GM23338 (cell line): Measurements from ENCODE around the gene KCNJ6. TPM values are rescaled to one million over a fixed set of nuclear protein-coding genes. Genes with fewer than 3 reads are reported as not detected.

ENCODE experiments used
- ATAC-seq: fragments of 200-7000 bp; cut with Tn5 transposase; 3 replicates; pipeline ENCODE4 v1.9.1; 2020
- DNase-seq: peaks from one replicate; pipeline ENCODE4 v3.0.0-alpha.2; 2015; ENCODE audit warnings: low spot score
- H2AFZ ChIP-seq: fragments of 200-600 bp; sonication (generic); 2 replicates; pipeline ENCODE4 v1.8.0; 2016; ENCODE audit warnings: antibody characterized with exemption, mild to moderate bottlenecking, moderate library complexity
- H3F3A ChIP-seq: fragments of 200-600 bp; sonication (generic); replicated peaks from 2 replicates; pipeline ENCODE4 v1.8.0; 2017; ENCODE audit warnings: antibody characterized with exemption, mixed run types, low read depth
- H3K27ac ChIP-seq: fragments of 200-600 bp; sonication (generic); 2 replicates; pipeline ENCODE4 v1.6.1; 2016; ENCODE audit warnings: low read depth
- H3K27me3 ChIP-seq: fragments of 200-600 bp; sonication (generic); 2 replicates; pipeline ENCODE4 v1.8.0; 2016; ENCODE audit warnings: mild to moderate bottlenecking, mixed run types, moderate library complexity; ENCODE audit not compliant: insufficient read depth
- H3K36me3 ChIP-seq: fragments of 200-600 bp; sonication (generic); 2 replicates; pipeline ENCODE4 v1.8.0; 2016; ENCODE audit warnings: mild to moderate bottlenecking; ENCODE audit not compliant: insufficient read depth
- H3K4me1 ChIP-seq: fragments of 200-600 bp; sonication (generic); 2 replicates; pipeline ENCODE4 v1.8.0; 2016; ENCODE audit warnings: mild to moderate bottlenecking, moderate library complexity; ENCODE audit not compliant: insufficient read depth
- H3K4me2 ChIP-seq: fragments of 200-600 bp; sonication (generic); 2 replicates; pipeline ENCODE4 v1.7.1; 2017; ENCODE audit warnings: mixed run types
- H3K4me3 ChIP-seq: fragments of 200-600 bp; sonication (generic); 2 replicates; pipeline ENCODE4 v1.6.1; 2016; ENCODE audit warnings: mixed run types
- H3K79me2 ChIP-seq: fragments of 200-600 bp; sonication (generic); replicated peaks from 2 replicates; pipeline ENCODE4 v1.8.0; 2017; ENCODE audit warnings: mild to moderate bottlenecking; ENCODE audit not compliant: insufficient read depth
- H3K9me2 ChIP-seq: fragments of 200-600 bp; sonication (generic); 2 replicates; pipeline ENCODE4 v1.8.0; 2017; ENCODE audit not compliant: insufficient read depth
- H4K20me1 ChIP-seq: fragments of 200-600 bp; sonication (generic); replicated peaks from 2 replicates; pipeline ENCODE4 v1.8.0; 2017; ENCODE audit warnings: mild to moderate bottlenecking; ENCODE audit not compliant: insufficient read depth
- H3K27ac Mint-ChIP-seq: 2 replicates; pipeline ENCODE4 v1.8.0; 2020; ENCODE audit warnings: inconsistent platforms, mild to moderate bottlenecking, moderate library complexity, mixed read lengths
- H3K27me3 Mint-ChIP-seq: 3 replicates; pipeline ENCODE4 v1.8.0; 2022; ENCODE audit warnings: low read depth, mild to moderate bottlenecking, moderate library complexity, mixed read lengths, inconsistent platforms; ENCODE audit not compliant: insufficient read depth, poor library complexity
- H3K36me3 Mint-ChIP-seq: 3 replicates; pipeline ENCODE4 v1.8.0; 2021; ENCODE audit warnings: low read depth, mild to moderate bottlenecking, inconsistent platforms, moderate library complexity, mixed read lengths
- H3K4me1 Mint-ChIP-seq: 3 replicates; pipeline ENCODE4 v1.8.0; 2020; ENCODE audit warnings: mild to moderate bottlenecking, inconsistent platforms, mixed read lengths
- H3K4me3 Mint-ChIP-seq: 3 replicates; pipeline ENCODE4 v1.8.0; 2021; ENCODE audit warnings: moderate library complexity, mild to moderate bottlenecking, inconsistent platforms, mixed read lengths
- H3K9me3 Mint-ChIP-seq: 3 replicates; pipeline ENCODE4 v1.8.0; 2020; ENCODE audit warnings: moderate library complexity, mild to moderate bottlenecking, inconsistent platforms, mixed read lengths
- CREB1 ChIP-seq: fragments of 250-450 bp; sonication (Bioruptor Pico); IDR thresholded peaks from 2 replicates; pipeline ENCODE4 v1.5.0; 2020; ENCODE audit warnings: low read depth, mild to moderate bottlenecking, moderate library complexity
- CTCF ChIP-seq, 2 experiments: fragments of 200-600 bp in 1 of 2; sonication (generic) in 1 of 2; conservative IDR thresholded peaks; 2 replicates each; pipeline versions ENCODE4 v1.5.1 to v1.6.1; 2016 to 2017; ENCODE audit warnings: antibody characterized with exemption in 2 of 2, low read depth in 2 of 2, mild to moderate bottlenecking in 2 of 2, moderate library complexity in 1 of 2
- ETS1 ChIP-seq: IDR thresholded peaks from 2 replicates; pipeline ENCODE4 v1.6.1; 2016; ENCODE audit warnings: antibody characterized with exemption
- EZH2 ChIP-seq: fragments of 200-600 bp; sonication (generic); IDR thresholded peaks from one replicate; pipeline ENCODE4 v1.8.0; 2017; ENCODE audit warnings: antibody characterized with exemption, mild to moderate bottlenecking, low read depth; ENCODE audit not compliant: unreplicated experiment
- EZH2phosphoT487 ChIP-seq: fragments of 200-600 bp; sonication (generic); IDR thresholded peaks from one replicate; pipeline ENCODE4 v1.8.1; 2018; ENCODE audit warnings: antibody characterized with exemption; ENCODE audit not compliant: unreplicated experiment
- JUNB ChIP-seq: IDR thresholded peaks from one replicate; pipeline ENCODE4 v1.6.1; 2016; ENCODE audit warnings: antibody characterized with exemption; ENCODE audit not compliant: unreplicated experiment
- POLR2AphosphoS5 ChIP-seq: IDR thresholded peaks from 2 replicates; pipeline ENCODE4 v1.6.1; 2016; ENCODE audit warnings: antibody characterized with exemption, low read depth
- REST ChIP-seq: IDR thresholded peaks from one replicate; pipeline ENCODE4 v1.6.1; 2018; ENCODE audit warnings: antibody characterized with exemption; ENCODE audit not compliant: unreplicated experiment
- STAT1 ChIP-seq: IDR thresholded peaks from one replicate; pipeline ENCODE4 v1.6.1; 2016; ENCODE audit warnings: antibody characterized with exemption; ENCODE audit not compliant: unreplicated experiment
- ZNF331 ChIP-seq: fragments of 250-450 bp; sonication (Bioruptor Pico); IDR thresholded peaks from 2 replicates; pipeline ENCODE4 v1.5.0; 2020; ENCODE audit warnings: low read depth, mild to moderate bottlenecking, moderate library complexity
- ZNF462 ChIP-seq: fragments of 250-450 bp; sonication (Bioruptor Pico); IDR thresholded peaks from 2 replicates; pipeline ENCODE4 v1.5.0; 2020; ENCODE audit warnings: mild to moderate bottlenecking, moderate library complexity
- polyA plus RNA-seq: library from polyadenylated mRNA; unstranded; fragments of >200 nt; fragmentation: Nextera tagmentation; extraction: Ambion mirVana; gene quantifications from 2 replicates; pipeline ENCODE4 v1.2.1, GENCODE V29; 2016
- total RNA-seq: library from RNA; depleted of rRNA; stranded (reverse); fragments of >200 nt; shearing (Covaris generic); gene quantifications from 2 replicates; pipeline ENCODE4 v1.2.3, GENCODE V29; 2014

The KCNJ6 gene
- total and polyA plus RNA-seq, 2 experiments from 2014 or later = 0.48 to 0.52 TPM

GRCh38 chr21:37783016-37783415, 133.2 kb downstream of the KCNJ6 start:
- no peaks in the 10 kb centered on the region for H3K4me1 ChIP-seq
- H3K79me2 ChIP-seq = no peaks in the 10 kb centered on the region
- no peak overlapping the region for H2AFZ ChIP-seq
- no peak overlapping the region for H3K4me2 ChIP-seq
- H3K27me3 ChIP-seq = no peaks in the 10 kb centered on the region
- TF ChIP-seq EZH2 (no peak), EZH2phosphoT487 (no peak), JUNB (no peak), STAT1 (no peak), ZNF331 (CRISPR knock-in tag) (no peak), ETS1 (no peak), ZNF462 (no peak), POLR2AphosphoS5 (no peak), CTCF (conservative IDR thresholded peaks at IDR 0.05; ENCODE audit: low read depth in 2 of 2) (no peak), REST (no peak), CREB1 (CRISPR knock-in tag) (no peak)
- no peak overlapping the region for H3K4me3 ChIP-seq
- H4K20me1 ChIP-seq = no peaks in the 10 kb centered on the region
- H3F3A ChIP-seq = no peaks in the 10 kb centered on the region
- no peaks in the 10 kb centered on the region for H3K4me1 Mint-ChIP-seq
- no peak overlapping the region for H3K27ac ChIP-seq
- peaks cover 22% of the 10 kb centered on the region for H3K9me2 ChIP-seq
- peaks cover 4% of the 10 kb centered on the region for H3K27me3 Mint-ChIP-seq
- peaks cover 12% of the 10 kb centered on the region for H3K9me3 Mint-ChIP-seq
- H3K36me3 Mint-ChIP-seq = peaks cover 2% of the 10 kb centered on the region; the same call in 1 of the 3 replicates
- H3K4me3 Mint-ChIP-seq = no peak overlapping the region; the same call in 2 of the 3 replicates
- no peaks in the 10 kb centered on the region for H3K36me3 ChIP-seq
- no peak for DNase-seq
- no peak overlapping the region for H3K27ac Mint-ChIP-seq
- ATAC-seq = no peak
